Activated CD4-positive, alpha-beta T cell treated with anti-CD3 and anti-CD28 coated beads, Interleukin-2, amount 50 U/mL, for 16 hours (primary cell): Measurements from ENCODE around the gene BAIAP2.

Source experiments
- DNase-seq: peaks from one replicate; pipeline ENCODE4 v3.0.0-alpha.2; 2020

BAIAP2 gene

GRCh38 chr17:81163051-81163695, 128.2 kb downstream of the BAIAP2 start:
- DNase-seq: no peak

- no peak for DNase-seq
These were observed 128.9 kb downstream of the BAIAP2 start for GRCh38 chr17:81163703-81164370.

GRCh38 chr17:81164371-81165245, 129.7 kb downstream of the BAIAP2 start:
- DNase-seq: no peak

GRCh38 chr17:81165246-81166032, 130.5 kb downstream of the BAIAP2 start, which contains the start of gene PVALEF:
PVALEF (plus strand) TSS chr17:81165507; CDS start chr17:81181227, 15,720 bp downstream.
- no peak for DNase-seq

GRCh38 chr17:81166033-81166492, 131.1 kb downstream of the BAIAP2 start, which contains the start of gene AATK:
AATK (minus strand) TSS chr17:81166221; CDS start chr17:81165992, 229 bp downstream.
- DNase-seq: no peak
